ENCODE results near the gene RIOX2. TPM values are rescaled to one million over a fixed set of nuclear protein-coding genes. Genes with fewer than 3 reads are reported as not detected.

Gene RIOX2
- polyA plus RNA-seq, 1 donor: 39.6 TPM

GRCh38 chr3:97954228-97954827 is 17.9 kb downstream of the RIOX2 start:
- no peak for DNase-seq

- no peak for DNase-seq
These were observed 19.4 kb downstream of the RIOX2 start for GRCh38 chr3:97952872-97953271.

GRCh38 chr3:97952280-97952679 is 20.0 kb downstream of the RIOX2 start:
- DNase-seq: no peak

GRCh38 chr3:97950360-97950759 is 21.9 kb downstream of the RIOX2 start:
- no peak for DNase-seq

- no peak for DNase-seq
These were observed 22.5 kb downstream of the RIOX2 start for GRCh38 chr3:97949743-97950142.

- no peak for DNase-seq
These were observed 23.1 kb downstream of the RIOX2 start for GRCh38 chr3:97949110-97949485.

GRCh38 chr3:97948351-97949109 is 23.7 kb downstream of the RIOX2 start:
- no peak for DNase-seq

GRCh38 chr3:97942801-97943546 is 29.3 kb downstream of the RIOX2 start:
- peak; percentile 7 for DNase-seq

GRCh38 chr3:97940034-97940433 is 32.2 kb downstream of the RIOX2 start:
- DNase-seq: no peak

GRCh38 chr3:97939401-97939800 is 32.8 kb downstream of the RIOX2 start:
- no peak for DNase-seq

GRCh38 chr3:97938444-97938843 is 33.8 kb downstream of the RIOX2 start:
- DNase-seq: no peak

GRCh38 chr3:97937205-97937604 is 35.0 kb downstream of the RIOX2 start:
- no peak for DNase-seq

GRCh38 chr3:97935842-97936241 is 36.4 kb downstream of the RIOX2 start:
- no peak for DNase-seq

GRCh38 chr3:97934980-97935695 is 37.1 kb downstream of the RIOX2 start:
- no peak for DNase-seq

- DNase-seq: no peak
These were observed 39.8 kb downstream of the RIOX2 start for GRCh38 chr3:97932387-97932801.

- no peak for DNase-seq
These were observed 41.0 kb downstream of the RIOX2 start for GRCh38 chr3:97931218-97931617.

GRCh38 chr3:97930018-97930417 is 42.2 kb downstream of the RIOX2 start:
- no peak for DNase-seq

GRCh38 chr3:97928986-97929385 is 43.2 kb downstream of the RIOX2 start:
- no peak for DNase-seq

- no peak for DNase-seq
These were observed 44.5 kb downstream of the RIOX2 start for GRCh38 chr3:97927704-97928103.

- DNase-seq: no peak
These were observed 54.3 kb downstream of the RIOX2 start for GRCh38 chr3:97917813-97918536.

GRCh38 chr3:97916576-97916975 is 55.7 kb downstream of the RIOX2 start:
- DNase-seq: no peak

- DNase-seq: no peak
These were observed 57.8 kb downstream of the RIOX2 start for GRCh38 chr3:97914388-97914787.
